Dermis blood vessel endothelial cell (primary cell): Measurements from ENCODE around the gene SPATA9. TPM values are rescaled to one million over a fixed set of nuclear protein-coding genes. Genes with fewer than 3 reads are reported as not detected.
"Not testable (repeated sequence)": the region's sequence is repeated elsewhere in the genome, so short reads cannot be mapped to it uniquely, and the experiment has no call there.

Experiments used
- DNase-seq: peaks from one replicate; pipeline ENCODE4 v3.0.0; 2010
- total RNA-seq: library from RNA; depleted of rRNA; stranded (reverse); fragments of >200 nt; gene quantifications from 2 replicates; pipeline ENCODE4 v1.2.3, GENCODE V29; 2014

The SPATA9 gene
- total RNA-seq, 1 donor from 2014 or later = not detected

DNA sequence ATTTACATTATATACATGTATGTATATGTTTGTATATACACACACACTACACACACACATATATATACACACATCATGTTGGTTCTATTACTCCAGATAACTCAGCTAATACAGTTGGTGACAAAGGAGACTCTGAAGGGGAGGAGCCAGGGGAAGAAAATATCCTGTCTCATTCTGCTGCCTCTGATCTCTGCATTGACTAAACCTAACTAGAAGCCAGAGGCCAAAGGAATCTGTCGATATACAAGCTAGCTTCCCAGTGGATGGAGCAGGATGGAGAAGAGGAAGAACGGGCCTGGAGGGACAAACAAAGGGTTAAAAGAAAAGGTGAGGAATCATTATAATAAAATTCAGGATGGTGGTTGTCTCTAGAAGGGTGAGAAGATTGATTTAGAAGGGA lies 34.6 kb upstream of the SPATA9 start:
- no peak for DNase-seq

DNA sequence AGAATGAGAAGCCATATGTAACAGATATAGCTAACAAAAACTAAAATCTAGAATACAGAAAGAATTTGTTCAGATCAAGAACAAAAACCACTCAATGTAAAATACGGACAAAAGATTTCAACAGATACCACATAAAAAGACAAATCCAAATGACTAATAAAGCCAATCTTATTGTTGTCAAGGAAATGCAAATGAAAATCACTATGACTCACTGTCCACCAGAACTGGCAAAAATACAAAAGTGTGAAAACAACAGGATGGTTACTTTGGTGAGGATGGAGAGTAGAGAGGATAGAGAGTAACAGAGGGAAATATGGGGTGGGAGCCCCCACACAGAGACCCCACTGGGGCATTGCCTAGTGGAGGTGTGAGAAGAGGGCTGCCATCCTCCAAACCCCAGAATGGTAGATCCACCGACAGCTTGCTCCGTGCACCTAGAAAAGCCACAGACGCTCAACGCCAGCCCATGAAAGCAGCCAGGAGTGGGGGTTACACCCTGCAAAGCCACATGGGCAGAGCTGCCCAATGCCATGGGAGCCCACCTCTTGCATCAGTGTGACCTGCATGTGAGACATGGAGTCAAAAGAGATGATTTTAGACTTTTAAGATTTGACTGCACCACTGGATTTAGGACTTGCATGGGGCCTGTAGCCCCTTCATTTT lies 33.1 kb upstream of the SPATA9 start:
- DNase-seq = peak; percentile 77

DNA sequence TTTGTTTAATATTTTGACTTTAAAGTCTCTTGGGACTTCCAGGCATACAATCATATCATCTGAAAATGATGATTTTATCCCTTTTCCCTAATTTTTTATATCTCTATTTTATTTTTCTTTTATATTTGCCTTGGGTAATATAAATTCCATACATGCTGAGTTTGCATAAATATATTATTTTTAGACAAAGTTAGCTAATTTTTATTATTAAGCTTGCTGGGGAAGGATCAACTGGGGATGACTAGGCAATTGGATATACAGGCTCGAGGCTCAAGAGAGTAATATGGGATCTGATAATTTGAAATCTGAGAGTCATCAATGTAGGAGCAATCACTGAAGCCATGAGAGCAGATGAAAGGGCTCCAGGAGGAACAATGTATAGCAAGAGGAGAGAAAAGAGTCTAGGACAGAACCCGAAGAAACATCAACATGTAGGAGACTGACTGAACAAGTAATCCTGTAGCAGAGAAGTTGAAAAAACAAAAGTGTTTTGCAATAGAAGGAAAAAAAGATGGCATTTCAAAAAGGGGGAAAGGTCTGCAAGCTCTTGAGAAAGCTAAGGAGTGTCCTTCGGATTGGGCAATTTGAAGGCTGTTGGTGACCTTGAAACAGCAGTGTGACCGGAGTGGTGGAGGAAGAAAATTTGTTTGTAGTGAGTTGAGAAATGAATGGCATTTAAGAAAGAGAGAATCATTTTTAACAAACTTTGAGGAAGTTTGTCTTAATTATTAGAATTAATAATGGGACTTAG lies 31.3 kb upstream of the SPATA9 start:
- DNase-seq = no peak

DNA sequence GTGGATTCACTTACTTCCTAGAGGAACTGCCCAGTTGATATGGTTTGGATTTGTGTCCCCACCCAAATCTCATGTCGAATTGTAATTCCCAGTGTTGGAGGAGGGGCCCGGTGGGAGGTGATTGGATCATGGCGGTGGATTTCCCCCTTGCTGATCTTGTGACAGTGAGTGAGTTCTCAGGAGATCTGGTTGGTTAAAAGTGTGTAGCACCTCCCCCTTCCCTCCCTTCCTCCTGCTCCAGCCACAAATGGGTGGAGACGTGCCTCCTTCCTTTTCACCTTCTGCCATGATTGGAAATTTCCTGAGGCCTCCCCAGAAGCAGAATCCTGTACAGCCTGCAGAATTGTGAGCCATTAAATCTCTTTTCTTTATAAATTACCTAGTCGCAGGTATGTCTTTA lies 30.5 kb upstream of the SPATA9 start:
- not testable (repeated sequence) for DNase-seq

DNA sequence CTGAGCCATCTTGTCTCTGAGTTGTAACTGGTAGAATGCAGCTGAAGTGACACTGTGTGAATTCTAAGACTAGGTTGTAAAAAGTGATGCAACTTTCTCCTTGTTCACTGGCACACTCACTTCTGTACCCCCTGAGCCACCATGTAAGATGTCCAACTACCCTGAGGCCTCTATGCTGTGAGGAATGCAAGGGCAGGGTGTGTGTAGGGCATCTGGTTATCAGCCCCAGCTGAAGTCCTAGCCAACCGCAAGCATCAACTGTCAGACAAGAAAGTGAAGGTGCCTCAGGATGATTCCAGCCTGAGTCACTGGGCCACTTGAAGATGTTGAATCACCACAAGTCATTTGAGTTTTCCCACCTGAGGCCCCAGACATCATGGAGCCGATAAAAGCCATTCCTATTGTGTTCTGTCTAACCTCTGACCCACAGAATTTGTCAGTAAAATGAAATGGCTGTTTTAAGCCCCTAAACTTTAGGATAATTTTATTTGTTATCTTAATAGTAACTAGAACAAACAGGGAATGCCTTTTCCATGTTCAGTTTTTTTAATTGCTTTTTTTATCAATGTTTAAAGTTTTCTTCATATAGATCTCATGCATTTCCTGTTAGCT lies 29.7 kb upstream of the SPATA9 start:
- DNase-seq = peak; percentile 76

DNA sequence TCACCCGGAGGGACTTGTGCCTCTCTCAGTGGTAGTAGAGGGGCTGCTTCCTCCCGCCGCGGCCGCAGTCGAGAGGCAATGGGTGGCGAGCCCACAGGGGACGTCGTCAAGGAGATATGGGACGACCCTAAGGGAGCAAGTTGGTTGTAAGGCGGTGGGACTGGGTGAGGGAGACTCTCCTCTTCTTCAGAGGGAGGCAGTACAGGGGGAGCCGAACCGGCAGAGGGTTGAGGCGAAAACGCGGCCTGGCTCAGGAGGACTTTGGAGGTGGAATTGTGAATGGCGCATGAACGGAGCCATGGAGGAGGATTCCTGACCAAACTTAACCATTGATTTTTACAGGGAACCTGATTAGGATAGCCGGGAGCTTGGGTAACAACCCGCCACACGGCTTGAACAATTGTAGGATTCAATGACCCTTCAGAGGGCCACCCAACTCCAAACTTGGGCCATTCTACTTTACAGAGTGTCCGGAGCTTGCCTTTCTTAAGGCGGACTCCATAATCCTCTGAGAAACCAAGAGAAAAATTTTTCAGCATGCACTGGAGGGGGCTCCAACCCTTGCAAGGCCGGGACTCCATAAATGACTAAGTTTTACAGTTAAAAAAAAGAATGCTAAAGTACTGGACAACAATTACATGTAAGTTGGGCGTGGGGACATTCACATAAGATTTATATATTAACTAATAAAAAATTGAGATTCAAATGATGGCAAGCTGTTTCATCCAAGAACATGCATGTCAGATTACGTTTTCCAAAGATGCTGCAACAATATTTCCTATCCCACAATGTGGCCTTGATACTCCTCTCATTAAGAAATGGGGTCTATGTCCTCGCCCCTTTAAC lies 28.9 kb upstream of the SPATA9 start:
- DNase-seq = no peak

DNA sequence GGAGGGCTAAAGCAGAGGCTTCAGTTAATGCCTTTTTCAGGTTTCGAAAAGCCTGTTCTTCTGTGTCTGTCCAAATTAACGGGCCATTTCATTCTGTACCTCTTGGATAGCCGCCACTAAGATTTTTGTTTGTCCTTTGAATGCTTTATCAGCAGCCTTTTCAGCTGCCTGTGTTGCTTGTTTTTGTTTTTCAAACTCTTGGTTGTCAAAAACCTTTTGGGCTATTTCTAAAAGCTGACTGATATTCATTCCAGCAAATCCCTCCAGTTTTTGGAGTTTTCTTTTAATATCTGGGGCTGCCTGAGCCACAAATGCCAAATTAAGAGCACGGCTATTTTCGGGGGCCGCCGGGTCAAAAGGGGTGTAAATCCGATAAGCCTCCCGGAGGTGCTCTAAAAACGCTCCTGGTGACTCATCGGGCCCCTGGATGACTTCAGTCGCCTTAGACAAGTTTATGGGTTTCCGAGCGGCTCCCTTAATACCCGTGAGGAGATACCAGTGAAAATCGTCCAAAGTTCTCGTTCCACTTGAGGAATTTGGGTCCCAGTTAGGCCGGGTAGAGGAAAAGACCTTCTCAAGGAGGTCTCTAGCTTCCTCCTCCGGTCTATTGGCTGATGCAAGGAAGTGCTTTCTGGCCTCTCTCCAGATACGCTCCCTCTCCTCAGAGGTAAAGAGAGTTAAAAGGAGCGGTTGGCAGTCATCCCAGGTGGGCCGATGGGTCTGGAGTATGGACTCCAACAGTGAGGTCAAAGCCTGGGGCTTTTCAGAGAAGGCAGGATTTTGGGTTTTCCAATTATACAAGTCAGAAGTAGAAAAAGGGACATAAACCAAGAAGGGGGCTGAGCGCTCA lies 28.1 kb upstream of the SPATA9 start:
- not testable (repeated sequence) for DNase-seq

DNA sequence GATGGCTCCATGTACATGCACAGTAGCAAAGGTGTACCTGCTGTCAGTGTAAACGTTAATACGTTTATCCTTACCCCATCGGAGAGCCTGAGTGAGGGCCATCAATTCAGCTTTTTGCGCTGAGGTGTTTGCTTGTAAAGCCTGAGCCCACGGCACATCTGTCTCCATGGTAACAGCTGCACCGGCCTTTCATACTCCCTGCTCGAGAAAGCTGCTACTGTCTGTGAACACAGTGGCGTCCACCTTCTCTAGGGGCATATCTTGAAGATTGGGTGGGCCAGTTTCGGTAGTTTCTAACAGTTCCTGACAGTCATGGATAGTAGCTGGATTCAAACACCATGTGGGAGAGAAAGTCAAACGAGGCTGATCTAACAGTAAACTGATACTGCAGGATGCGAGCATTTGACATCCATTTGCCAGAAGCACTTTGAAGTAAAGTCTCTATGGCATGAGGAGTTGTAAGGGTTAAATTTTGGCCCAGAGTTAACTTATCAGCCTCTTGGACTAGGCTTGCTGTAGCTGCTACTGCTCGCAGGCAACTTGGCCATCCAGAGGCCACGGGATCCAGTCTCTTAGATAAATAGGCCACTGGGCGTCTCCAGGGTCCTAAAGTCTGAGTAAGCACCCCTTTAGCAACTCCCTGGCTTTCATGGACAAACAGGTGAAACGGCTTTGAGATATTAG lies 27.3 kb upstream of the SPATA9 start:
- DNase-seq = no peak

DNA sequence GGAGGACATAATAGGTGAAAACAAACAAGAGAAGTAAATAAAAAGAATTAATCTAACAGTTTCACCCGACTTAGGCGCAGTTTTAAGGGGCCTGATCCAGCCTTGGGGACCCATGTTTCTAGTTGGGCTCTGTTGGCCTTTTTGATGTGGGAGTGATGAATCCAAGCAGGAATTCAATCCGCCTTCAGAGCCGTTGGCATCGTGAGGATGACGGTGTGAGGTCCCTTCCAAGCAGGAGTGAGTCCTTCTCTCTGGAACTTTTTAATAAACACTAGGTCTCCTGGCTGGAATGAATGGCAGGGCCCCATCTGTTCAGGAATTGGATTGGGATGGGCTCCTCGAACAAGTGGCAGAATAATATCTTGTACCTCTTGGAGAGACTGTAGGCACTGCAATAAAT lies 26.1 kb upstream of the SPATA9 start:
- no peak for DNase-seq

DNA sequence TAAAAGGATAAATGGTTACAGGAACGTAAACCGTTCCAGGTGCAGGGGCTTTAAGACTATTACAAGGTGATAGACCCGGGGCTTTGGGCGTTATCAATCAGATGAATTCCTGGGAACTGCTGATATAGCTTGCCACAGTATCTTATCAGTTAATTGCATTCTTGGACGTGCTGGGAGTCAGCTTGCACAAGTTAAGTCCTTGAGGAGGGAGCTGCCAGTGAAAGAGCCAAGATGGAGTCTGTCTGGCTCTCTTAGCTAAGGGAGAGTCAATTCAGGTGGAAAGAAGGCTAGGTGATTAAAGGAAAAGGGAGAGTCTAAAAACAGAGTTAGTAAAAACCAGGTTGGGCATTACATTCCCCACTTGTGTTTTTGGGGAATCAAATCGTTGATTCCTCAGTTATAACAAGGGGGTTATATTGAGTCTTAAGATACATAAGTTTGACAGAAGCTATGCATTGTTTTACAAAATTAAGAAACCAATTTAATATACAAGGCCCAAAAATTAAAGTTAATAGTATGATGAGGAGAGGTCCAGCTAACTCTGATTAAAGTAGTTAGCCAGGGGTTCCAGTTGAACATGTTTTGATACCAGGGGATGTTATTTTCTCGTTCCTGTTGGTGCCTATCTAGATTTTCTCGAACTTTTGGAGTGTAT lies 24.9 kb upstream of the SPATA9 start:
- DNase-seq = not testable (repeated sequence)

DNA sequence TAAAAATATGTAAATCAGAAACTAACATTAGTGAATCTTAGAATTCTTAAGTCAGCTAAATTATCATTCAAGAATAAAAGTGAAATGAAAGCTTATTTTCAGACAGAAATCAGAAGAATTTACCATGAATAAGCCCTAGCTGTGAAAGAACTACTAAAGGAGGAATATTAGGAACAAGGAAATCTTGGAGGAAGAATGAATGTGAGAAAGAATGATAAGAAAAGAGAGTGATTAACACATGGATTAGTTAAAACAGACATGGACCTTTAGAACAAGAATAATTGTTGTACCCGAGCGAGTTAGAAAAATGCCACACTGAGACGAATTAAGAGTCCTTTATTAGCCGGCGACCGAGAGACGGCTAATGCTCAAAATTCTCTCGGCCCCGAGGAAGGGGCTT lies 24.3 kb upstream of the SPATA9 start:
- no peak for DNase-seq

DNA sequence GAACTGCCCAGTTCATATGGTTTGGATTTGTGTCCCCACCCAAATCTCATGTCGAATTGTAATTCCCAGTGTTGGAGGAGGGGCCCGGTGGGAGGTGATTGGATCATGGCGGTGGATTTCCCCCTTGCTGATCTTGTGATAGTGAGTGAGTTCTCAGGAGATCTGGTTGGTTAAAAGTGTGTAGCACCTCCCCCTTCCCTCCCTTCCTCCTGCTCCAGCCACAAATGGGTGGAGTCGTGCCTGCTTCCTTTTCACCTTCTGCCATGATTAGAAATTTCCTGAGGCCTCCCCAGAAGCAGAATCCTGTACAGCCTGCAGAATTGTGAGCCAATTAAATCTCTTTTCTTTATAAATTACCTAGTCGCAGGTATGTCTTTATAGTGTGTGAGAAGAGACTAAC lies 23.4 kb upstream of the SPATA9 start:
- not testable (repeated sequence) for DNase-seq

DNA sequence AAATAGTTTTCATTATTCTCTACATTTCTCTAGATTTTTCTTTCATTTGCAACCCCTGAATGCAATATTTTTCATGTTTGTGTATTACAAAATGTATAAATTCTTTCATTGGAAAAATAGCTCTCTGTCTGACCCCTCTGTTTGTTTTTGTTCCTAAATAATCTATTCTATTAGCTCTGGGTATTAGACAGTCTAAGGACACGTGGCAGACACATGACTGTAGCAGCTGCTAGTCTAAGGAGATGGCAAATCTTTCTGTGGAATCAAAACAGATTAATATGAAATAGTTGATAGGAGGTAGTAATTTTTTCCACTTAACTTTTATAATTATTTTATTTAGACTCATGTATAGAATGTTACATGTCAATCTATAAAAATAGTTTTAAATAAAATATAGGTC lies 21.4 kb upstream of the SPATA9 start:
- no peak for DNase-seq

DNA sequence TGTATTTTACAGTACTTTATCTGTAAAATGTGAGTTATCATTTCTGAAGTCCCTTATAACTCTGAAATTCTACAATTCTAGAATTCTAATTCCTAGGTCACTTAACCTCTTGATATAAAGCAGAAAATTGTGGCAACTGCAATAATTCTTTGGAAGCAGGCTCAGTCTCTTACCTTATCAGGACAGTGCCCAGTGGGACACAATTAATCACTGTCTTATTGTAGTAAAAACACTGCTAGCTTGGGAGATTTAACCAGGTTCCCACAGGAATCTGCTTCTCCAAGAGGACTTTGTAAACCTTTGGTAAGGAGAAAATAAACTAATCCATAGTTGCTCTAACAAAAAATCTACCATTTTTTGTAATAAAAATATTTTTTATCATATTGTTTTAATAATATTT lies 18.3 kb upstream of the SPATA9 start:
- no peak for DNase-seq

DNA sequence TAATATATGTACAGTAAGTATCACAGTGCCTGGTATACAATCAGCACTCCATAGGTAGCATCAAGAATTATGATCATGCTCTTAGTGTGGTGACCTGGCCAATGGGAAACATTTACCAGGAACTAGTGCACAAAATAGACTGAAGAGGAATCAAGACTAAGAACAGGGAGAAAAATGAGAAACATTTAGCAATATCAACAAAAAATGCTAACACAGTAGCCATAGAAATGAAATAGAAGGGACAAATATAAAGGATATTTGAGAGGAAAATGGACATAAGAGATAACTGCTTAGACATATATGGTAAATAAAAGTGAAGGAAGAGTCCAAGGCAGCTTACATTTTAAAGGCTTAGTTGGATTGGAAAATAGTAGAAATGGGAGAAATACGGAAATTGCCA lies 16.5 kb upstream of the SPATA9 start:
- no peak for DNase-seq

DNA sequence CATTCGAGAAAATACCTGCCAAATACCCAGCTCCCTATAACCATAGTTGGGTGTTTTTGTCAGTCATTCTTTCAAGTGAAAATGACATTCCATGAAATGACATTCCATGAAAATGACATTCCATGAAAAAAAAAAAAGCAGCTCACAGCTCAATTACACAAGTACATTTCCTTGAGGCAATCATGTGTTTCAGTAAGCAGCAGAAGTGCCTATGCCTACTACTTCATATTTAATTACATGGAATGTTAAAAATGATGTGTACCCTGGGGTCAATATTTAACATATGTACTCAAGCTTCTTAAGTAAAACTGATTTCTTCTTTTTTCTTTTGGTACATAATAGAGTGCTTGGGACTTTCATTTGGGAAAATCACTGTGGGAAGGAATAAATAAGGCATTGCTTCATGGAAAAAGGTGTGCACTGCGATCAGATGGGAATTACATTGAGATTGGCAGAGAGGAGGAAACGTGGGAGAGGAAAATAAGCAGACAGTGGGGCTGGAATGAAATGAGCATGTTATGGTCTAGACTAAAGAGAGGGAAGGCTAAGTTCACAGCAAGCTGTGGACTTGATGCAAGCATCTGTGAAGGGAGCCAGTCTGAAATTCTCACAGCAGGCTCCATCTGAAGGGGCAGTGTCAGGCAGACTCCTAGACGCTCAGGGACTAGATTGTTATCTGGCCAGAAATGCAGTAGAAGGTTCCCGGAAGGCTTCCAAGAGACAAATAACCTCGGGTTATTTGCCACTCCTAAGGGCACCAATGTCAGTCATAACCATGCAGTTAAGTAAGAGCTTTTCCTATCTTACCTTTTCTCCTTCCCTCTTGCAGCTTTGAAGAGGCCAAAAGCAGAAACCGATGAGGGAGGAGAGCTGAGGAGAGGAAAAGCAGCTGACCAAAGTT lies 15.2 kb upstream of the SPATA9 start:
- no peak for DNase-seq

DNA sequence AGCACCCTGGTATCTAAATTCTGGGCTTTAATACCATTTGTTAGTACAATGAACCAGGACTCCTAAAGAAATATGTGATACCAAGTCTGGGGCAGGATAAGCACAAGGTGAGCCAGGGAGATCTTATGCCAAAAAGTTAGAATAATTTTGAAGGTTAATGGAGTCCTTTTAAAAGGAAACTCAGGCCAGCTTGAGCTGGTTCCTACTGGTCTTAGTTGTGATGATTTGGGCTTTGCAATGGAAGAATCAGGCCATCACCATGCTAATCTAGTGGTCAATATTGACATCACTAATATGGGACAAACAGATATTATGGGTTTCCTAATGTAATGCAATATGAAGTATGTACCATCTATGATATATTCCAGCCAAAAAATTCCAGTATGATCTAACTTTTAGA lies 7.5 kb upstream of the SPATA9 start:
- no peak for DNase-seq

DNA sequence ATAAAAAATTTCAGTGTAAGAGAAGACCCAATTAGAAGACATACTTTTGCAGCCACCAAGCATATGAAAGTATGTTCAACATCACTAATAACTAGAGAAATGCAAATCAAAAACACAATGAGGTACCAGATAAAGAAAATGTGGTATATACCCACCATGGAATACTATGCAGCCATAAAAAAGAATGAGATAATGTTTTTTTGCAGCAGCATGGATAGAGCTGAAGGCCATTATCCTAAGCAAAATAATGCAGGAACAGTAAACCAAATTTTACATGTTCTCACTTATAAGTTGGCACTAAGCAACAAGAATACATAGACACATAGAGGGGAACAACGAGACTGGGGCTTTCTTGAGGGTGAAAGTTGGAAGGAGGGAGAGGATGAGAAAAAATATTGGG lies 6.9 kb upstream of the SPATA9 start:
- DNase-seq = no peak

DNA sequence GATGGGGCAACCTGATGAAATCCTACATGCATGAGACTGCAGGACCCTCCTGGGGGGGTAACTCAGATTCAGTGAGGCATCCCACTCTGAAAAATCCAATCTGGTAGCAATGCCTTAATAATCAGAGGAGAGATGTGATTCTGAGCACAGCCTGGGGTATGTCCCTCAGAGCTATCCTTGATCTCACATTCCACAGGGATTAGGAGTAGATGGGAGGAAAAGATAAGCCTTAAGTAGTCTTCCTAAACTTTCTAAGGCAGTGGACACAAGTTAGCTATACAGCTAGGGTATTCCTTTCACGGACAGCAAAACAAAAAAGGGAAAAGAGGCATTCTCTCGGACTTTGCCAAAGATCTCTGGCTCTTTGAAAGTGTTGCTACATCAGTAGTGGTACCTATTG lies 3.9 kb upstream of the SPATA9 start:
- DNase-seq = no peak

DNA sequence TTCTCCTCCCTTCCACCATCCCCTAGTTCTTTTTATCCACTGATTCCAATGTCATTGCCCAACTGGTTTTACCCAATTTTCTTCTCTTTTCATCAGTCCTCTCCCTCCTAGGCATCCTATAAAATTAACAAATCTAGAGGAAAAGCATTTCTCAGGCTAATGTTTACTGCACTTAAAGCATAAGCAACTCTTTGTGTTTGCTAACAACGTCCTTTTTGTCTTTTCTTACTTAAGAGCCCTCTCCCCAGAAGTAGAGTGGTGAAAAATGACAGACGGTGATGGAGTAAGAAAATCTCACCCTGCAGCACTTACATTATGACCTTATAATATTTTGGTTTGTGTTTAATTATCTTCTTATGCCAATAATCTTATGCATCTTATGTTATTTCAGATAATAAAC lies 1.6 kb upstream of the SPATA9 start:
- no peak for DNase-seq
